A549 (cell line): ENCODE results near the gene PARVB. TPM values are rescaled to one million over a fixed set of nuclear protein-coding genes. Genes with fewer than 3 reads are reported as not detected.

ENCODE experiments used
- ATAC-seq, 2 experiments: fragments of 200-7000 bp in 1 of 2; fragments of >200 bp in 1 of 2; cut with Nextera tagmentation in 1 of 2; cut with Tn5 transposase in 1 of 2; 3 replicates each; pipeline versions ENCODE4 v1.8.0 to v1.9.1; 2018 to 2020; ENCODE audit warnings: mild to moderate bottlenecking in 1 of 2, moderate library complexity in 1 of 2
- CTCF ChIA-PET: fragments of 300-600 bp; sonication (Branson Sonifier 250); formaldehyde crosslinking; extraction: SDS; loops from one replicate; lab custom pipeline; 2021; ENCODE audit warnings: antibody characterized with exemption, inconsistent platforms; lab: Yijun Ruan, JAX
- POLR2A ChIA-PET: fragments of 350-600 bp; formaldehyde crosslinking; extraction: SDS; loops from one replicate; lab custom pipeline; 2021; ENCODE audit warnings: antibody characterized with exemption, inconsistent platforms; lab: Yijun Ruan, JAX
- DNase-seq, 2 experiments: peaks; one replicate each; pipeline versions ENCODE4 v3.0.0 to v3.0.0-alpha.2; 2011 to 2016; ENCODE audit warnings: low read depth in 1 of 2, low spot score in 1 of 2
- FAIRE-seq: peaks from 2 replicates; lab custom pipeline; 2011; peaks lifted over from hg19 to GRCh38; lab: Jason Lieb, UNC
- H3K27ac ChIP-seq, 2 experiments: fragments of >200 bp; sonication (Bioruptor Twin); formaldehyde crosslinking; 3 replicates each; pipeline ENCODE4 v1.5.1; 2016 to 2017
- H3K4me1 ChIP-seq: fragments of >200 bp; sonication (Bioruptor Twin); formaldehyde crosslinking; 3 replicates; pipeline ENCODE4 v1.6.1; 2016
- H3K4me2 ChIP-seq: fragments of >200 bp; sonication (Bioruptor Twin); formaldehyde crosslinking; 3 replicates; pipeline ENCODE4 v1.6.1; 2016
- H3K4me3 ChIP-seq: fragments of >200 bp; sonication (Bioruptor Twin); formaldehyde crosslinking; 3 replicates; pipeline ENCODE4 v1.5.1; 2016
- H3K9me3 ChIP-seq: fragments of >200 bp; sonication (Bioruptor Twin); formaldehyde crosslinking; 3 replicates; pipeline ENCODE4 v1.6.1; 2016
- BCL3 ChIP-seq: fragments of >200 bp; sonication (Bioruptor Twin); formaldehyde crosslinking; IDR thresholded peaks from 3 replicates; pipeline ENCODE4 v1.6.1; 2016
- CBX2 ChIP-seq: fragments of 200-600 bp; sonication (generic); IDR thresholded peaks from 2 replicates; pipeline ENCODE4 v1.6.1; 2016; ENCODE audit warnings: low read depth, mild to moderate bottlenecking, borderline replicate concordance
- CEBPB ChIP-seq, 2 experiments: fragments of >200 bp in 1 of 2; sonication (Bioruptor Twin) in 1 of 2; formaldehyde crosslinking in 1 of 2; IDR thresholded peaks; 2 replicates each; pipeline ENCODE4 v1.6.1; 2012 to 2016
- EHF ChIP-seq: fragments of 250-450 bp; sonication (Bioruptor Pico); IDR thresholded peaks from 2 replicates; pipeline ENCODE4 v1.5.0; 2020; ENCODE audit warnings: mild to moderate bottlenecking
- EHMT2 ChIP-seq: fragments of 200-600 bp; sonication (generic); IDR thresholded peaks from 2 replicates; pipeline ENCODE4 v1.6.1; 2016; ENCODE audit warnings: antibody characterized with exemption, low read depth, mild to moderate bottlenecking, moderate library complexity
- HOXA7 ChIP-seq: fragments of 250-450 bp; sonication (Bioruptor Pico); IDR thresholded peaks from 2 replicates; pipeline ENCODE4 v1.5.0; 2020; ENCODE audit warnings: mild to moderate bottlenecking, moderate library complexity
- HOXB5 ChIP-seq: fragments of 250-450 bp; sonication (Bioruptor Pico); IDR thresholded peaks from 2 replicates; pipeline ENCODE4 v1.5.0; 2020; ENCODE audit warnings: mild to moderate bottlenecking, moderate library complexity
- KDM1A ChIP-seq: fragments of 200-600 bp; sonication (generic); IDR thresholded peaks from 2 replicates; pipeline ENCODE4 v1.6.1; 2016; ENCODE audit warnings: low read depth, mild to moderate bottlenecking
- MYC ChIP-seq: IDR thresholded peaks from 2 replicates; pipeline ENCODE4 v1.6.1; 2012; ENCODE audit warnings: mild to moderate bottlenecking, inconsistent platforms, low read length, improper control_type of control experiment, borderline replicate concordance
- NFE2L2 ChIP-seq: fragments of 150-350 bp; conservative IDR thresholded peaks from 2 replicates; pipeline ENCODE4 v1.6.1; 2014; ENCODE audit warnings: low read length
- RAD21 ChIP-seq, 2 experiments: fragments of >200 bp in 1 of 2; sonication (Bioruptor Twin) in 1 of 2; formaldehyde crosslinking in 1 of 2; IDR thresholded peaks in 1 of 2; conservative IDR thresholded peaks in 1 of 2; 2 replicates in 1 of 2; 3 replicates in 1 of 2; pipeline ENCODE4 v1.6.1; 2012 to 2018; ENCODE audit warnings: inconsistent platforms in 1 of 2
- RARB ChIP-seq: fragments of 250-450 bp; sonication (Bioruptor Pico); IDR thresholded peaks from 2 replicates; pipeline ENCODE4 v1.8.0; 2021; ENCODE audit warnings: mild to moderate bottlenecking, moderate library complexity
- REST ChIP-seq: fragments of 200-600 bp; sonication (generic); IDR thresholded peaks from 2 replicates; pipeline ENCODE4 v1.6.1; 2016; ENCODE audit warnings: antibody characterized with exemption, mild to moderate bottlenecking, moderate library complexity
- SMC3 ChIP-seq: fragments of >200 bp; sonication (Bioruptor Twin); formaldehyde crosslinking; IDR thresholded peaks from 3 replicates; pipeline ENCODE4 v1.6.1; 2018; ENCODE audit warnings: inconsistent platforms
- SREBF2 ChIP-seq: fragments of 450-650 bp; IDR thresholded peaks from 2 replicates; pipeline ENCODE4 v1.6.1; 2014; ENCODE audit warnings: mild to moderate bottlenecking, moderate library complexity
- WGBS: methylation state at CpG from one replicate; pipeline ENCODE4 v1.1.6; 2017; ENCODE audit errors: missing lambda C conversion rate; 5-methylcytosine and 5-hydroxymethylcytosine counted together
- polyA plus RNA-seq, 4 experiments: library from polyadenylated mRNA; depleted of rRNA in 3 of 4; stranded (reverse); fragments of >200 nt; fragmentation: RNase III in 1 of 4; extraction: RNeasy Plus Mini Kit Qiagen cat#74134 plus additional on column Dnase treatment in 1 of 4; gene quantifications; 2 replicates in 3 of 4; 3 replicates in 1 of 4; pipeline ENCODE4 v1.2.3, GENCODE V29; 2011 to 2017
- TF ChIP-seq, protein P1 (sequence below): fragments of 150-350 bp; IDR thresholded peaks from 2 replicates; pipeline ENCODE4 v1.6.1; 2014; ENCODE audit warnings: low read depth, mild to moderate bottlenecking, low read length

PARVB gene
- polyA plus RNA-seq, 2 of the 4 experiments (the other 2 are of a cell fraction) = 28.3 to 33.5 TPM

DNA sequence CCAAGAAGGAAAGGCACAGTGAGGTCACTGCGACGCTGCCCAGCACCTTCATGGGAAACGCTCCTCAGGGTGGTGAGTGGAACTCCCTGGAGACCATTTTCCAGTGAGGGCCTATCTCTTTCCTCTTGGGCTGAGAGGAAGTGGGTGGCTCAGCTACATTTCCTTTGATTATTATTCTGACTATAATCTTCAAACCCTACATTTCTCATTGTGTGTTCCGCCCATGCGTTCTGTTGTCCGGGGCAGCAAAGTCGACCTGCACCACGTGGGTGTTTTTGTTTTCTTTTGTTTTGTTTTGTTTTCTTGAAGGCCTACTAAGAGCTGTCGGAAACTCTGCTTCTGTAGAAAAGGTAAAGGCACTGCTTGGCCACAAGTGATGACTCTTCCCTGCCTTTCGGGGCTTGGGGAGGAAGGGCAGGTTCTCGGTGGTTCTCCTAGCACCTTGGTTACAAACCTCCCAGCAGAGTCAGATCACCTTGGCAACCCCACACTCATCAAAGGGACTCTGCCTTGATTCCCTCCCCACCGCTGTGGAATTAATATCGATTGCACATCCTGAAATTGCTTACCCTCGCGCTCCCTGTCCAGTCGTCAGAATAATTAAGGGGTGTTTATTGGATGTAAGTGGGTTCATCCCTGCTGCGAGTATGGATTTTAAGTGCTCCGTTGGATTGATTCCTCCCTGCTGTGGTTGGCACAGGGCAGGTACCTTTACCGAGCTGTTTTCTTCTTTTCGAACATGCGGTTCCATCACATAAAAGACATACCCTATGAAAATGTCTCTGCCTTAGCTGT lies 7.3 kb downstream of the PARVB start:
- POLR2A ChIA-PET = no interaction called here
- Histone ChIP-seq H3K4me1 (peaks cover 14% of the 10 kb centered on the region; the same call in 2 of the 3 replicates), H3K4me3 (no peak overlapping the region), H3K27ac (no peak overlapping the region), H3K4me2 (no peak overlapping the region)
- ATAC-seq (no peak), FAIRE-seq (no peak), DNase-seq (no peak)
- WGBS = 91% methylated on average over 21 of the region's 21 CpGs
- TF ChIP-seq, protein P1, sequence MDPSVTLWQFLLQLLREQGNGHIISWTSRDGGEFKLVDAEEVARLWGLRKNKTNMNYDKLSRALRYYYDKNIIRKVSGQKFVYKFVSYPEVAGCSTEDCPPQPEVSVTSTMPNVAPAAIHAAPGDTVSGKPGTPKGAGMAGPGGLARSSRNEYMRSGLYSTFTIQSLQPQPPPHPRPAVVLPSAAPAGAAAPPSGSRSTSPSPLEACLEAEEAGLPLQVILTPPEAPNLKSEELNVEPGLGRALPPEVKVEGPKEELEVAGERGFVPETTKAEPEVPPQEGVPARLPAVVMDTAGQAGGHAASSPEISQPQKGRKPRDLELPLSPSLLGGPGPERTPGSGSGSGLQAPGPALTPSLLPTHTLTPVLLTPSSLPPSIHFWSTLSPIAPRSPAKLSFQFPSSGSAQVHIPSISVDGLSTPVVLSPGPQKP = no peak
- TF ChIP-seq CEBPB (IDR thresholded peaks at IDR 0.05) = no peak
- no peak for TF ChIP-seq RARB (CRISPR knock-in tag)
- TF ChIP-seq NFE2L2 = no peak
- no peak for TF ChIP-seq HOXA7 (CRISPR knock-in tag)
- TF ChIP-seq HOXB5 (CRISPR knock-in tag) = no peak
- no peak for TF ChIP-seq RAD21 (conservative IDR thresholded peaks at IDR 0.05 in 1 of 2, IDR thresholded peaks at IDR 0.05 in 1 of 2)
- TF ChIP-seq, all 56 proteins: peak for 0
- H3K9me3 ChIP-seq = no peaks in the 10 kb centered on the region
- CTCF ChIA-PET = interaction anchor here (1.0 to 2.7 kb wide), 2 partner anchors 22 to 50 kb away, joined by 3 to 13 read pairs; no protein-coding TSS in a partner anchor

GRCh38 chr22:44032126-44032730 lies 8.1 kb downstream of the PARVB start:
- Histone ChIP-seq H3K4me3 (no peak overlapping the region), H3K27ac (no peak overlapping the region), H3K9me3 (no peaks in the 10 kb centered on the region), H3K4me1 (peaks cover 23% of the 10 kb centered on the region), H3K4me2 (no peak overlapping the region)
- 94% methylated on average over 14 of the region's 14 CpGs for WGBS
- no peak for TF ChIP-seq KDM1A
- POLR2A ChIA-PET = no interaction called here
- CTCF ChIA-PET = interaction anchor here (1.0 to 2.7 kb wide), 3 partner anchors 21 to 49 kb away, joined by 3 to 13 read pairs (median 5); no protein-coding TSS in a partner anchor
- DNase-seq = no peak
- FAIRE-seq = no peak
- ATAC-seq = no peak

DNA sequence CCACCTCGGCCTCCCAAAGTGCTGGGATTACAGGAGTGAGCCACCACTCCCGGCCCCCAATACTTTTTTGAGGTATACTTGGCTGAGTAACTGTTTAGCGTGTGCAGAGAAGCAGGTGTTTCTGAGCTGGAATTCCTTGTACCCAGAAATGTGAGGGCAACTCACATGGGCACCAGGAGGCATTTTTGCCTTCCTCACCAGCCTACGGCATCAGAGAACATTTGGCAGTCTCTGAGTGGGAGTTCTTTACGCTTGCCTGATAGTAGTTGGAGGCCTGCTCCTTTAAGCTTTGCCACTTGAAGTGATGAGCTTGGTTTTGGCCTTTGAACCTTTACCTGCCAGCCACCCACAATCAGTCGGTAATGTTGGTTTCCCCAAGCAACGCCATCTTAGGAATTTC lies 9.2 kb downstream of the PARVB start:
- WGBS = 92% methylated on average over 6 of the region's 7 CpGs
- POLR2A ChIA-PET = no interaction called here

More for the DNA sequence above, 9.2 kb downstream of the PARVB start:
- H3K9me3 ChIP-seq = no peaks in the 10 kb centered on the region
- H3K4me1 ChIP-seq = peaks cover 34% of the 10 kb centered on the region
- no peak overlapping the region for H3K27ac ChIP-seq
- CTCF ChIA-PET = interaction anchor here (1.7 to 2.7 kb wide), 3 partner anchors 40 to 591 kb away, joined by 5 to 13 read pairs (median 6); no protein-coding TSS in a partner anchor
- no peak for ATAC-seq
- no peak for FAIRE-seq
- H3K4me2 ChIP-seq = no peak overlapping the region
- no peak for TF ChIP-seq BCL3
- TF ChIP-seq SMC3 = no peak
- TF ChIP-seq REST = no peak
- TF ChIP-seq MYC = no peak
- TF ChIP-seq EHMT2 = no peak
- no peak for TF ChIP-seq EHF
- no peak for TF ChIP-seq SREBF2
- TF ChIP-seq CBX2 = no peak
- DNase-seq = no peak
- no peak overlapping the region for H3K4me3 ChIP-seq
